Coronary artery (tissue), 2 donors: Measurements from ENCODE around the gene ATP4A.

Source experiments
- DNase-seq: peaks from one replicate; pipeline ENCODE4 v3.0.0-alpha.2; 2017; ENCODE audit warnings: low spot score
- H3K27ac ChIP-seq, 2 donors: fragments of 200-600 bp; sonication (generic); one replicate each; pipeline ENCODE4 v1.5.1; 2016 to 2019
- H3K4me3 ChIP-seq: fragments of 200-600 bp; sonication (generic); 2 replicates; pipeline ENCODE4 v1.5.1; 2016; ENCODE audit warnings: mild to moderate bottlenecking, moderate library complexity
- CTCF ChIP-seq: fragments of 200-600 bp; sonication (generic); IDR thresholded peaks from one replicate; pipeline ENCODE4 v1.5.1; 2019; ENCODE audit warnings: antibody characterized with exemption

ATP4A gene

GRCh38 chr19:35521124-35521743, 42.2 kb downstream of the ATP4A start:
- peak; percentile 61 for DNase-seq
- no peak overlapping the region for H3K27ac ChIP-seq
- no peak for TF ChIP-seq CTCF
- H3K4me3 ChIP-seq = no peak overlapping the region

DNA sequence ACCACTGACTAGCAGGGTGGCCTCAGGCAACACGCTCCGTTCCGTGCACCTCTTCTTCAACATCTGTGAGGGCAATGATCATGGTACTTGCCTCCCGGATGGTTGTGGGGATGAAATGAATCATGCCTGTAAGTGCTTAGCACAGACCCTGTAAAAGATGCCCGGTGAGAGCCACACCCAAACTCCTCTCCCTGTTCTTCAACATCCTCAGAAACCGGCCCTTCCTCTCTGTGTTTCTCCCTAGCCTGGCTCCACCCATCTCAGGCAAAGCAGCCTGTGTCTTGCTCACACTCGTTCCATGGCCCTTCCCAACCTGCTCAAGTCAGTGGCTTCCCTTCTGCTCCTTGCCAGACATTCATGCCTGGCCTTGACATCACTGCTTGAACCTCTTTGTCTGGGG, 44.2 kb downstream of the ATP4A start:
- no peak overlapping the region for H3K27ac ChIP-seq
- no peak overlapping the region for H3K4me3 ChIP-seq
- TF ChIP-seq CTCF = no peak
- DNase-seq = no peak

DNA sequence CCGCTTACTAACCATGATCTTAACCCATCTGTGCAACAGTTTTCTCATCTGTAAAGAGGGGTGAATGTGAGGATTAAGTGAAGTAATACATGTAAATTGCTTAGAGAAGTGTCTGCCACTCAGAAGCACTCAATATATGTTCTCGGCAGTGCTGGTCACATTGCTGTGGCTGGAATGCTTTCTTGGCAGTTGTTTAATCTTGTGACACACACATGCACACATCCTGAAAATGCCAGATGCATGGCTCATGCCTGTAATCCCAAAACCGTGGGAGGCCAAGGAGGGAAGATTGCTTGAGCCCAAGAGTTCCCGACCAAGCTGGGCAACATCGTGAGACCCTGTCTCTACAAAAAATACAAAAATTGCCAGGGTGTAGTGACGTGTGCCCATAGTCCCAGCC, 45.1 kb downstream of the ATP4A start:
- H3K27ac ChIP-seq = no peak overlapping the region
- no peak for TF ChIP-seq CTCF
- no peak for DNase-seq
- no peak overlapping the region for H3K4me3 ChIP-seq

DNA sequence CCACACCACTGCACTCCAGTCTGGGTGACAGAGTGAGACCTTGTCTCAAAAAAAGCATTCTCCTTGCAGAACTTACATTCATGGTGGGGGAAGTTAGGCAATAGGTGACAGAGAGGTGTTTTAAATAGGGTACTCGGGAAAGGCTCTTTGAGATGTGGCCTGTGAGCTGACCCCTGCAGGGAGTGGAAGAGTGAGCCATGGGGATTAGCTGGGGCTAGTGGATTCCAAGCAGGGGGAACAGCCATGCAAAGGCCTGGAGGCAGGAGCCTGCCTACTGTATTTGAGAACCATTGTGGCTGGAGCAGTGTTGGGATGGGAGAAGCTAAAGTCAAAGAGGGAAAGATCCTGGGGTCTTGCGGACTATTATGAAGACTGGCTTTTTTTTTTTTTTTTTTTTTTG, 46.1 kb downstream of the ATP4A start:
- TF ChIP-seq CTCF = no peak
- H3K4me3 ChIP-seq = no peak overlapping the region
- DNase-seq = no peak
- H3K27ac ChIP-seq = no peak overlapping the region

GRCh38 chr19:35516310-35516709, 47.1 kb downstream of the ATP4A start:
- Histone ChIP-seq H3K27ac (no peak overlapping the region), H3K4me3 (no peak overlapping the region)
- DNase-seq = no peak
- no peak for TF ChIP-seq CTCF

GRCh38 chr19:35514282-35514809, 49.1 kb downstream of the ATP4A start:
- DNase-seq = no peak
- no peak overlapping the region for H3K27ac ChIP-seq
- TF ChIP-seq CTCF = no peak

GRCh38 chr19:35513628-35514281, 49.7 kb downstream of the ATP4A start, which contains the start of gene DMKN:
Gene DMKN, minus strand, starts transcription at chr19:35513649. Its CDS starts 174 bp downstream, at chr19:35513475.
- TF ChIP-seq CTCF = no peak
- no peak for DNase-seq
- no peak within 1 kb of the TSS for H3K4me3 ChIP-seq
- no peak within 1 kb of the TSS for H3K27ac ChIP-seq

More at GRCh38 chr19:35514282-35514809, 49.1 kb downstream of the ATP4A start:
- no peak overlapping the region for H3K4me3 ChIP-seq
